Kidney epithelial cell (primary cell): ENCODE measurements around the gene SCUBE1. TPM values are rescaled to one million over a fixed set of nuclear protein-coding genes. Genes with fewer than 3 reads are reported as not detected.

Experiments
- DNase-seq: peaks from one replicate; pipeline ENCODE4 v3.0.0-alpha.2; 2010; ENCODE audit warnings: low read depth
- H3K27me3 ChIP-seq: 2 replicates; pipeline ENCODE4 v1.6.0; 2011; ENCODE audit warnings: low read length; ENCODE audit not compliant: control insufficient read depth, insufficient read depth
- H3K36me3 ChIP-seq: 2 replicates; pipeline ENCODE4 v1.5.1; 2011; ENCODE audit warnings: low read length; ENCODE audit not compliant: control insufficient read depth, insufficient read depth
- H3K4me3 ChIP-seq: 2 replicates; pipeline ENCODE4 v1.5.1; 2011; ENCODE audit warnings: low read depth, mild to moderate bottlenecking, control low read depth, low read length
- total RNA-seq: library from RNA; depleted of rRNA; stranded (reverse); fragments of >200 nt; gene quantifications from 2 replicates; pipeline ENCODE4 v1.2.3, GENCODE V29; 2015
- TF ChIP-seq, protein P1 (sequence below): IDR thresholded peaks from 2 replicates; pipeline ENCODE4 v1.5.1; 2011; ENCODE audit warnings: mild to moderate bottlenecking, moderate library complexity, low read length, control low read depth, inconsistent platforms; ENCODE audit not compliant: insufficient read depth, poor library complexity, severe bottlenecking

The SCUBE1 gene
- total RNA-seq, 1 donor from 2014 or later, result 0.04 TPM

DNA sequence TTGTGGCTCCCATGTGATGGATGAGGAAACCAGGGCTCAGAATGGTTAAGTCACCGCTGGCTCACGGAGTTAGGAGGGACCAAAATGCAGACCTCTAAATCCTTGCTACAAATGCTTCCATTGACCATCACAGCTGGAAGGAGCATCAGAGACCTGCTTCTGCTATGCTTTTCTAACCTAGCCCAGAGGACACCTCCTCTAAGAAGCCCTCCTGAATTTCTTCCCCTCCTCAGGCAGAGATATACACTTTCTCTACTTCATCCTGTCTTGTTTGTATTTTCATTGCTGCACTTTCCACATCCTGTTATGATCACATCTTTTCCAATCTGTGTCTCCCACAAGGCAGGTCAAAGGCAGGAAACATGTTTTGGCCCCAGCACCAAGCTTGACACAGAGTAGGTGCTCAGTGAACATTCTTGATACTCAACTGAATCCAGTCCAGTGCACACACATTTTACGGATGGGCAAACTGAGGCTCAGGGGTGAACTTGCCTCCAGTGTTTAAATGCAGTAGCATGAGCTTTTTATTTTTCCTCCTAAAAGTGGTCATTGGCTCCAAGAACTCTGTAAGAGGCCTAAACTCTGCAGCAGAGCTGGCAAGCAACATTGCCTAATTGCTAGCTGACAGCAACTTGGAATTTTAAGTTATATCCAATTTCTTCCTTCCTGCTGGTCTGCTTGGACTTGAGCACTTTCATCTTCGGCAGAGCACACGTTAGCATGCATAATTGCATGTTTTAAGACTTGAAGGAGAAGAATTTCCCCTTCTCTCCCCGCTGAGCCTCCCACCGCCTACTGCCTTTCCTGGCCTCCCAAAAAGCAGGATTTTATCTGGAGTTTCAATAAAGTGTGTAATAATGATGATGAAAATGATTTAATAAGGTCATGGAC lies 12.7 kb downstream of the SCUBE1 start:
- Histone ChIP-seq H3K27me3 (peaks cover 6% of the 10 kb centered on the region), H3K4me3 (no peak overlapping the region), H3K36me3 (no peaks in the 10 kb centered on the region)
- DNase-seq, result no peak
- TF ChIP-seq, protein P1, sequence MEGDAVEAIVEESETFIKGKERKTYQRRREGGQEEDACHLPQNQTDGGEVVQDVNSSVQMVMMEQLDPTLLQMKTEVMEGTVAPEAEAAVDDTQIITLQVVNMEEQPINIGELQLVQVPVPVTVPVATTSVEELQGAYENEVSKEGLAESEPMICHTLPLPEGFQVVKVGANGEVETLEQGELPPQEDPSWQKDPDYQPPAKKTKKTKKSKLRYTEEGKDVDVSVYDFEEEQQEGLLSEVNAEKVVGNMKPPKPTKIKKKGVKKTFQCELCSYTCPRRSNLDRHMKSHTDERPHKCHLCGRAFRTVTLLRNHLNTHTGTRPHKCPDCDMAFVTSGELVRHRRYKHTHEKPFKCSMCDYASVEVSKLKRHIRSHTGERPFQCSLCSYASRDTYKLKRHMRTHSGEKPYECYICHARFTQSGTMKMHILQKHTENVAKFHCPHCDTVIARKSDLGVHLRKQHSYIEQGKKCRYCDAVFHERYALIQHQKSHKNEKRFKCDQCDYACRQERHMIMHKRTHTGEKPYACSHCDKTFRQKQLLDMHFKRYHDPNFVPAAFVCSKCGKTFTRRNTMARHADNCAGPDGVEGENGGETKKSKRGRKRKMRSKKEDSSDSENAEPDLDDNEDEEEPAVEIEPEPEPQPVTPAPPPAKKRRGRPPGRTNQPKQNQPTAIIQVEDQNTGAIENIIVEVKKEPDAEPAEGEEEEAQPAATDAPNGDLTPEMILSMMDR, result no peak

DNA sequence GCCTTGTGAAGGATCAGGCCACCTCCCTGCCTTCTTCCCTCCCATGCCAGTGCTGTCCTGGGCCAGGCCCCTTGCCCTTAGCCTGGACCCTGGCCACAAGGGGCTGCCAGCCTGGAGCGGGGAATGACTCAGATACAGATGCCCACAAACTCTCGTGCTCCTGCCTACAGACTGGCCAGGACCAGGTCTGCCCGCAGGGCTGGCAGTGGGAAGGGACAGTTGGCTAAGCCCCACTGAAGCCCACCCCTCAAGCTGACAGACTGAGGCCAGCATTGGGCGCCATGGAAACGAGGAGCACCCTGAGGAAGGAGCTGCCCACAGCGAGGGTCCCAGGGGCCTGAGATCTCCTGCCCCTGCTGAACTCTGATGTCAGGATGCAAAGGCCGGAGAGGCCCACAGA lies 14.1 kb downstream of the SCUBE1 start:
- Histone ChIP-seq H3K4me3 (no peak overlapping the region), H3K36me3 (no peaks in the 10 kb centered on the region), H3K27me3 (peaks cover 9% of the 10 kb centered on the region)
- no peak for DNase-seq
- TF ChIP-seq, protein P1, result no peak

DNA sequence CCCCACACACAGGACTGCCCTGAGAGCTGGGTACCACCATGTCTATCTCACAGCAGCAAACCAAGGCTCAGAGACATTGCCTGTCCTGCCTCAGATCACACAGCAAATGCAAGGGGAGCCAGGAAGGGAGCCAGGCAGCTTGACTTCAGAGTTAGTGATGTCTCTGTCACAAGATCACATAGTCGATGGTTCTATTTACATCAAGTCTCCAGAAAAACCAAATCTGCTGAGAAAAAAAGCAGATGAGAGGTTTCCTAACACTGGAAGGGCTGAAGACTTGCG lies 16.1 kb downstream of the SCUBE1 start:
- TF ChIP-seq, protein P1, result no peak
- H3K36me3 ChIP-seq, result no peaks in the 10 kb centered on the region
- no peak for DNase-seq
- no peak overlapping the region for H3K4me3 ChIP-seq
- H3K27me3 ChIP-seq, result peaks cover 9% of the 10 kb centered on the region

DNA sequence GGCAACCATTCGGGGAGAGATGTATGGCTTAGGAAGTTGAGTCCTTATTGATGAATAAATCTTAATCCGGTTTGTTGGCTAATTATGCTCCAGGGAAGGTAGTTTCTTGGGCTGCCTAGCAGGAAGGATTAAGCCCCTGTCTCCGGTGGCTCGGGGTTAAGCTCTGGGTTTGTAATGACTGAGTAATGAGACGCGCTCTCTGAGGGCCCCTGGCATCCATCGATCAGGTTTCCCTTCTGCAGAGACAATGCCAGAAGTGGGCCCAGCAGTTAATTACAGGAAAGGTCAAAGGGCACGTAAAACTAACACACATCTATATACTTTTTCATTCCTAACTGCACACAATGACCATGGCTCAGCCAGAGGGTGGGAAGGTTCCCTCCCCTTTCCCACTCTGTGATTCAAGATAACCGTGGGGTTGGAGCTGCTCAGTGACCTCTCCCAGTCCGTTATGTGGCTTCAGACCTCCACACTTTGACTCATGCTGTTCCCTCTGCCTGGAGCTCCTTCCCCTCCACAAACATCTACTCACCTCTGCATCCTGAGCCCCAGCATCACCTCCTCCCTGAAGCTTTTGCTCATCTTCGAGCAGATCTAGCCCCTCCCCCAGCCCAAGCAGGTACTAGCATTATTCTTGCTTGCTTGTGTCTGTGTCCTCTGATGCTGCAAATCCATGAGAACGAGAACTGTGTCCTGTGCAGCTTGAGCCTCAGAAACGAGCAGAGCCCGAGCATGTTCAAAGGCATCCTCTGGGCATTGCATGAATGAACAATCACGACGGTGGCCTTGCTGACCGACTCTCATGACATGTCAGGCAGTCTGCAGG lies 16.6 kb downstream of the SCUBE1 start:
- Histone ChIP-seq H3K27me3 (peaks cover 9% of the 10 kb centered on the region), H3K36me3 (no peaks in the 10 kb centered on the region), H3K4me3 (no peak overlapping the region)
- TF ChIP-seq, protein P1, result no peak
- DNase-seq, result no peak

DNA sequence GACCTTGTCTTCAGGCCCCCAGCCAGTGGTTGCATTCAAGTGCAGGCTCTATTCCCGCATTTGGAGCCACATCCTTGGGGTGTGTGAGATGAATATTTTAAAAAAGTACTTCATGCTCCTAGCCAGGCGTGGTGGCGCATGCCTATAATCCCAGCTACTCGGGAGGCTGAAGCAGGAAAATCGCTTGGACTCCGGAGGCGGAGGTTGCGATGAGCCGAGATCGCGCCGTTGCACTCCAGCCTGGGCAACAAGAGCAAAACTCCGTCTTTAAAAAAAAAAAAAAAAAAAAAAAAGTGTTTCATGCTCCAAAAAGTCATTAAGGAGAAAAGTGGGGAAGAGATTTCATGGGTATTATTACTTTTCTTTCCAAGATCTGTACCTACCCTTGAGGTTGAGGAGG lies 18.0 kb downstream of the SCUBE1 start:
- no peak overlapping the region for H3K4me3 ChIP-seq
- no peak for DNase-seq
- no peaks in the 10 kb centered on the region for H3K36me3 ChIP-seq
- peaks cover 9% of the 10 kb centered on the region for H3K27me3 ChIP-seq
- TF ChIP-seq, protein P1, result no peak
